H9 (cell line): ENCODE results near the gene IL31RA. TPM values are rescaled to one million over a fixed set of nuclear protein-coding genes. Genes with fewer than 3 reads are reported as not detected.

Source experiments
- DNase-seq: peaks from one replicate; pipeline ENCODE4 v3.0.0-alpha.2; 2017
- H2AFZ ChIP-seq: one replicate; pipeline ENCODE4 v1.6.1; 2013; ENCODE audit warnings: mild to moderate bottlenecking, low read length, control low read depth, moderate library complexity
- H2AK5ac ChIP-seq: 2 replicates; pipeline ENCODE4 v1.6.1; 2013; ENCODE audit warnings: low read length, control low read depth, mixed read lengths; ENCODE audit not compliant: insufficient read length
- H2BK120ac ChIP-seq: one replicate; pipeline ENCODE4 v1.6.1; 2013; ENCODE audit warnings: low read depth, mild to moderate bottlenecking, low read length, control low read depth, inconsistent platforms; ENCODE audit not compliant: poor library complexity, severe bottlenecking
- H2BK12ac ChIP-seq: 2 replicates; pipeline ENCODE4 v1.6.1; 2013; ENCODE audit warnings: low read length, control low read depth, mixed read lengths, low read depth; ENCODE audit not compliant: insufficient read length
- H2BK15ac ChIP-seq: 2 replicates; pipeline ENCODE4 v1.6.1; 2013; ENCODE audit warnings: low read depth, low read length, control low read depth
- H2BK20ac ChIP-seq: one replicate; pipeline ENCODE4 v1.6.1; 2013; ENCODE audit warnings: low read depth, mild to moderate bottlenecking, low read length, control low read depth, inconsistent platforms; ENCODE audit not compliant: poor library complexity, severe bottlenecking
- H2BK5ac ChIP-seq: 2 replicates; pipeline ENCODE4 v1.6.1; 2013; ENCODE audit warnings: low read length, control low read depth, mixed read lengths; ENCODE audit not compliant: insufficient read length
- H3K14ac ChIP-seq: 2 replicates; pipeline ENCODE4 v1.6.1; 2013; ENCODE audit warnings: low read length, control low read depth; ENCODE audit not compliant: insufficient read depth
- H3K18ac ChIP-seq: 2 replicates; pipeline ENCODE4 v1.6.1; 2013; ENCODE audit warnings: low read depth, mild to moderate bottlenecking, mixed read lengths, low read length, control low read depth; ENCODE audit not compliant: insufficient read length
- H3K23ac ChIP-seq: 2 replicates; pipeline ENCODE4 v1.6.1; 2013; ENCODE audit warnings: low read length, control low read depth, mixed read lengths, low read depth; ENCODE audit not compliant: insufficient read length
- H3K23me2 ChIP-seq: 2 replicates; pipeline ENCODE4 v1.6.1; 2013; ENCODE audit warnings: low read depth, mild to moderate bottlenecking, mixed read lengths, low read length, control low read depth; ENCODE audit not compliant: insufficient read length, poor library complexity, severe bottlenecking
- H3K27ac ChIP-seq: 2 replicates; pipeline ENCODE4 v1.5.1; 2013; ENCODE audit warnings: low read length, control low read depth, mixed read lengths, low read depth; ENCODE audit not compliant: insufficient read length
- H3K27me3 ChIP-seq: 2 replicates; pipeline ENCODE4 v1.6.1; 2013; ENCODE audit warnings: low read length, control low read depth, inconsistent platforms; ENCODE audit not compliant: insufficient read depth
- H3K4ac ChIP-seq: 2 replicates; pipeline ENCODE4 v1.6.1; 2013; ENCODE audit warnings: low read depth, mild to moderate bottlenecking, control low read depth, inconsistent platforms, low read length, moderate library complexity
- H3K4me1 ChIP-seq: 2 replicates; pipeline ENCODE4 v1.6.1; 2013; ENCODE audit warnings: low read length, control low read depth, inconsistent platforms; ENCODE audit not compliant: insufficient read depth
- H3K4me2 ChIP-seq: 2 replicates; pipeline ENCODE4 v1.6.1; 2013; ENCODE audit warnings: low read length, control low read depth, mixed read lengths; ENCODE audit not compliant: insufficient read length, insufficient read depth
- H3K56ac ChIP-seq: 2 replicates; pipeline ENCODE4 v1.6.1; 2013; ENCODE audit warnings: low read depth, mild to moderate bottlenecking, mixed read lengths, low read length, control low read depth; ENCODE audit not compliant: insufficient read length
- H3K79me1 ChIP-seq: 2 replicates; pipeline ENCODE4 v1.6.1; 2013; ENCODE audit warnings: low read depth, mild to moderate bottlenecking, moderate library complexity, low read length, control low read depth, inconsistent platforms; ENCODE audit not compliant: insufficient read depth, poor library complexity, severe bottlenecking
- H3K79me2 ChIP-seq: 2 replicates; pipeline ENCODE4 v1.6.1; 2013; ENCODE audit warnings: low read length, control low read depth, inconsistent platforms; ENCODE audit not compliant: insufficient read depth
- H3K9ac ChIP-seq: 2 replicates; pipeline ENCODE4 v1.6.1; 2013; ENCODE audit warnings: low read length, control low read depth, mixed read lengths; ENCODE audit not compliant: insufficient read length; ENCODE audit errors: extremely low read depth
- H3K9me3 ChIP-seq: one replicate; pipeline ENCODE4 v1.6.1; 2013; ENCODE audit warnings: low read depth, low read length, inconsistent platforms; ENCODE audit not compliant: control insufficient read depth
- H3T11ph ChIP-seq: one replicate; pipeline ENCODE4 v1.6.1; 2013; ENCODE audit warnings: mild to moderate bottlenecking, low read length, control low read depth, inconsistent platforms
- H4K20me1 ChIP-seq: one replicate; pipeline ENCODE4 v1.6.1; 2013; ENCODE audit not compliant: control insufficient read depth, insufficient read length, insufficient read depth
- H4K5ac ChIP-seq: 2 replicates; pipeline ENCODE4 v1.6.1; 2013; ENCODE audit warnings: low read depth, mild to moderate bottlenecking, mixed read lengths, low read length, control low read depth; ENCODE audit not compliant: insufficient read length
- H4K8ac ChIP-seq: replicated peaks from 2 replicates; pipeline ENCODE4 v1.6.1; 2013; ENCODE audit warnings: low read length, control low read depth, mixed read lengths, low read depth; ENCODE audit not compliant: insufficient read length
- H4K91ac ChIP-seq: 2 replicates; pipeline ENCODE4 v1.6.1; 2013; ENCODE audit warnings: low read depth, mild to moderate bottlenecking, moderate library complexity, mixed read lengths, low read length, control low read depth; ENCODE audit not compliant: insufficient read length
- H3K27ac Mint-ChIP-seq, 3 experiments: 2 replicates in 2 of 3; 3 replicates in 1 of 3; pipeline ENCODE4 v1.8.0; 2020 to 2021; ENCODE audit warnings: mixed read lengths in 3 of 3, mild to moderate bottlenecking in 1 of 3, moderate library complexity in 1 of 3
- H3K27me3 Mint-ChIP-seq: 2 replicates; pipeline ENCODE4 v1.8.0; 2021; ENCODE audit warnings: low read depth, mild to moderate bottlenecking, moderate library complexity, mixed read lengths
- H3K36me3 Mint-ChIP-seq, 3 experiments: 2 replicates in 2 of 3; 3 replicates in 1 of 3; pipeline ENCODE4 v1.8.0; 2020 to 2021; ENCODE audit warnings: low read depth in 3 of 3, mixed read lengths in 3 of 3; ENCODE audit not compliant: insufficient read depth in 1 of 3
- H3K4me1 Mint-ChIP-seq, 2 experiments: 2 replicates each; pipeline ENCODE4 v1.8.0; 2020; ENCODE audit warnings: mixed read lengths in 2 of 2
- H3K4me3 Mint-ChIP-seq, 2 experiments: 2 replicates in 1 of 2; 3 replicates in 1 of 2; pipeline ENCODE4 v1.8.0; 2020 to 2021; ENCODE audit warnings: mild to moderate bottlenecking in 2 of 2, mixed read lengths in 2 of 2, moderate library complexity in 1 of 2
- H3K9me3 Mint-ChIP-seq, 2 experiments: 2 replicates in 1 of 2; 3 replicates in 1 of 2; pipeline ENCODE4 v1.8.0; 2020; ENCODE audit warnings: mild to moderate bottlenecking in 2 of 2, mixed read lengths in 2 of 2, moderate library complexity in 1 of 2
- WGBS: extraction: QIAGEN DNeasy Blood & Tissue Kit; methylation state at CpG from one replicate; pipeline ENCODE4 v1.1.7; 2013; ENCODE audit warnings: missing lambda C conversion rate, low lambda C conversion rate, mixed read lengths; ENCODE audit not compliant: insufficient read length; ENCODE audit errors: extremely low coverage; 5-methylcytosine and 5-hydroxymethylcytosine counted together
- total RNA-seq: library from RNA; stranded (reverse); gene quantifications from 2 replicates; pipeline ENCODE4 v1.2.1, GENCODE V29; 2021
- TF ChIP-seq, protein P1 (sequence below): fragments of 200-600 bp; sonication (generic); conservative IDR thresholded peaks from 3 replicates; pipeline ENCODE4 v1.8.0; 2021; ENCODE audit warnings: antibody characterized with exemption, mild to moderate bottlenecking

The IL31RA gene
- total RNA-seq, 1 experiment from 2014 or later, result 0.11 TPM

- no peak overlapping the region for H2BK12ac ChIP-seq
- H3K23me2 ChIP-seq, result no peaks in the 10 kb centered on the region
- no peak overlapping the region for H3K4me2 ChIP-seq
- no peaks in the 10 kb centered on the region for H3K36me3 Mint-ChIP-seq
- no peaks in the 10 kb centered on the region for H3K79me2 ChIP-seq
- no peak overlapping the region for H3K4me3 Mint-ChIP-seq
- H3K27me3 ChIP-seq, result no peaks in the 10 kb centered on the region
- no peaks in the 10 kb centered on the region for H3K79me1 ChIP-seq
- H3T11ph ChIP-seq, result no peak overlapping the region
- no peak for DNase-seq
- no peak overlapping the region for H4K91ac ChIP-seq
- H3K9ac ChIP-seq, result no peak overlapping the region
- no peaks in the 10 kb centered on the region for H4K20me1 ChIP-seq
- no CpG with 5 or more reads among the region's 2 CpGs for WGBS
- no peak overlapping the region for H2BK5ac ChIP-seq
- H2BK20ac ChIP-seq, result no peak overlapping the region
- no peak overlapping the region for H3K56ac ChIP-seq
- no peak overlapping the region for H4K5ac ChIP-seq
- H3K14ac ChIP-seq, result no peak overlapping the region
- H3K27ac ChIP-seq, result no peak overlapping the region
- no peak overlapping the region for H3K27ac Mint-ChIP-seq
- no peak overlapping the region for H3K23ac ChIP-seq
- no peak overlapping the region for H3K4ac ChIP-seq
- H3K4me1 ChIP-seq, result no peaks in the 10 kb centered on the region
- no peak overlapping the region for H4K8ac ChIP-seq
- H2AFZ ChIP-seq, result no peak overlapping the region
- no peak overlapping the region for H3K18ac ChIP-seq
- no peaks in the 10 kb centered on the region for H3K9me3 Mint-ChIP-seq
- no peaks in the 10 kb centered on the region for H3K4me1 Mint-ChIP-seq
- H2BK120ac ChIP-seq, result no peak overlapping the region
- TF ChIP-seq, protein P1, sequence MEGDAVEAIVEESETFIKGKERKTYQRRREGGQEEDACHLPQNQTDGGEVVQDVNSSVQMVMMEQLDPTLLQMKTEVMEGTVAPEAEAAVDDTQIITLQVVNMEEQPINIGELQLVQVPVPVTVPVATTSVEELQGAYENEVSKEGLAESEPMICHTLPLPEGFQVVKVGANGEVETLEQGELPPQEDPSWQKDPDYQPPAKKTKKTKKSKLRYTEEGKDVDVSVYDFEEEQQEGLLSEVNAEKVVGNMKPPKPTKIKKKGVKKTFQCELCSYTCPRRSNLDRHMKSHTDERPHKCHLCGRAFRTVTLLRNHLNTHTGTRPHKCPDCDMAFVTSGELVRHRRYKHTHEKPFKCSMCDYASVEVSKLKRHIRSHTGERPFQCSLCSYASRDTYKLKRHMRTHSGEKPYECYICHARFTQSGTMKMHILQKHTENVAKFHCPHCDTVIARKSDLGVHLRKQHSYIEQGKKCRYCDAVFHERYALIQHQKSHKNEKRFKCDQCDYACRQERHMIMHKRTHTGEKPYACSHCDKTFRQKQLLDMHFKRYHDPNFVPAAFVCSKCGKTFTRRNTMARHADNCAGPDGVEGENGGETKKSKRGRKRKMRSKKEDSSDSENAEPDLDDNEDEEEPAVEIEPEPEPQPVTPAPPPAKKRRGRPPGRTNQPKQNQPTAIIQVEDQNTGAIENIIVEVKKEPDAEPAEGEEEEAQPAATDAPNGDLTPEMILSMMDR, result no peak
- no peak overlapping the region for H2BK15ac ChIP-seq
- no peaks in the 10 kb centered on the region for H3K9me3 ChIP-seq
- H2AK5ac ChIP-seq, result no peak overlapping the region
- H3K27me3 Mint-ChIP-seq, result peaks cover 21% of the 10 kb centered on the region
Measured at GRCh38 chr5:55817030-55817429, 34.1 kb upstream of the IL31RA start.
